ENCODE results near the gene DHRS12.
A peak's percentile ranks its signal among the peaks of the same experiment; 100 is the strongest.

The DHRS12 gene, protein sequence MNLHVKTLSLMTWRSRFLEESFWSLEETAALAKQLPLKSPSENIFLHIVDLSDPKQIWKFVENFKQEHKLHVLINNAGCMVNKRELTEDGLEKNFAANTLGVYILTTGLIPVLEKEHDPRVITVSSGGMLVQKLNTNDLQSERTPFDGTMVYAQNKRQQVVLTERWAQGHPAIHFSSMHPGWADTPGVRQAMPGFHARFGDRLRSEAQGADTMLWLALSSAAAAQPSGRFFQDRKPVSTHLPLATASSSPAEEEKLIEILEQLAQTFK

DNA sequence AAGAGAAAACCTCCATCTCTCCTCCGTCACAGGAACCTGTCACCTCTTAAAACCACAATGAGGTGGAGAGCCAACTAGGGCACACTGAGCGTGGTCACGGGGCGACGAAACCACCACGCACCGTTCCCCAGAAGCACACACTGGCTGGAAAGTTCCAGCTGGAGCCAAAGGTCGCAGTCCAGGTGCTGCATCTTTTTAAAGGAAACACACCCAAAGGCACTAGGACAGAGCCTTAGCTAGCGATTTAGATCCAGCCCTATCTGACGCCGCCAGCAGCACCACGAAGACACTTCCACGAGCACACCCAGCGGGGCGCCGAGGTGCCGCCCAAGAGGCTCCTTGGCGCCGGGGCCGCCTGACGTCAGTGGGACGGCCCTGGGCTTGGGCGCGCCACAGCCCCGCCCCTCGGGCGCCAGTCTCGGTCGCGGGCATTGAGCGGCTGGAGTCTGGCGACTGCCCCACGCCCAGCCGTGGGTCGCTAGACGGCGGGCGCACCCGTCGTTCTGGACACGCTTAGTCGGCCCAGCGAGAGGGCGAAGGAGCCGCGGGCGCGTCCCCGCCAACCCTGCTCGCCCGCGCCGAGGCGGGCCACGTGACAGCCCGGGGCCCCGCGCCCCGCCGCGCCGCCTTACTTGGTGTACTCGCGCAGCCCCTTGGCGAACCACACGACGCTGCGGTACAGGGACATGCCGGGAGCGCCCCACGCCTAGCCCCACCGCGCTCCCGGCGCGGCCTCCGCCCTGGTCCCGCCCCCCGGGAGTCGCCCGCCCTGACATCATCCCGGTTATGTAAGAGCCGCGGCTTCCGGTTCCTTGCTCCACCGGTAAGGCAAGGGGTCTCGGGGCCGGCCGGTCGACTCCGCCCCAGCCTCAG lies at the start of gene DHRS12:
TSS of gene DHRS12 (minus strand) at position 742 of the 873 bp plus-strand sequence. CDS start 4,504 bp downstream, outside the sequence.
- peak; percentile 94 for DNase-seq

DNA sequence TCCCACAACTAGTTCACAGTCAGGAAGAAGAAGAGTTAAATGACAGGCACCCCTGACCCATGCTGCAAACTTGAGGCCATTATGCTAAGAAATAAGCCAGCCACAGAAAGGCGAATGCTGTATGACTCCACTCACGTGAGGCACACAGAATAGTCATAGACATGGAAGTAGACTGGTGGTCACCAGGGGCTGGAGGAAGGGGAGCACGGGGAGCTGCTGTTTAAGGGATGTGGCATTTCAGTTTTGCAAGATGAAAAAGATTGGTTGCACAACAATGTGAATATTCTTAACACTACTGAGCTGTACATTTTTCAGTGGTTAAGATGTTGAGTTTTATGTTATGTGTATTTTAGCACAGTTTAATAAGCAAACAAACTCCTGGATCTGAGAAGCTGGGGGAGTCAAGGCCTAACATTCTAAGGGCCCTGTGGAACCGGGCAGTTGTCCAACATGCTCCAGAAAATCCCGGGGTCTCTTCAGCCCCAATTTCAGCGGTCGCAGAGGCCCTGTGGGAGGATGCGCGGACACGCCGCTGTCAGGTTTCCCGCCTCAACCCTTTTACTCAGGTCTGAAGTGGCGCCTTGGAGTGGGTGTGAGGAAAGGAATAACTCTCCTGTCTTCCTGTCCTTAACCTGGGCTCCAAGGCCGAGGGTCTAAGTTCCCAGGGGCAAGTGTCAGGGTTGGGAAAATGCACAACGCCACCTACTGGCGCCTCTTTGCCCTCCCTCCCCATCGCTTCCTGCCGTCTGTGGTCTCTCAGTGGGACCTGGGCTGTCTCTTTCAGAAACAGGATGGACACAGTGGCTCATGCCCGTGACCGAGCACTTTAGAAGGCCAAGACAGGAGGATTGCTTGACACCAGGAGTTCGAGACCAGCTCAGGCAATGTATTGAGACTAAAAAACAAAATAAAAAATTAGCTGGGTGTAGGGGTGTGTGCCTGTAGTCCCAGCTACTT lies 45.5 kb upstream of the DHRS12 start:
- DNase-seq: peak; percentile 23

DNA sequence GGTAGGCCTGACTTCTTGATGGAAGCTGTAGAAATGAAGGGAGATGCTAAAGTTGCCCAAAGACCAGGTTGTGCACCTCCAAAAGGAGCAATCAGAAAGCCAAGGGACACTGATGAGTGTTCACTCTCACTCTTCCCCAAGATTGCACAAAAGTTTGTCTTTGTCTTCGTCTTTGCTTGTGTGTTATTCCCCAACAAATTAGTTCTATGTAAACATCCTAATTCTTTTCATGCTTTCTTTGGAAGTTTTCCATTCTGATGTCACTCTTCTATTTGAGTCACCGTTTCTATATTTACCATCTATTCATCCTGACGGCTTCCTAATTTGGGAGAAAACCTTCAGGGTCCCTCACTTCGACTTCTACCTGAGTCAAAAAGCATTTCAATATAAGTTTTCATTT lies 44.7 kb upstream of the DHRS12 start:
- no peak for DNase-seq

DNA sequence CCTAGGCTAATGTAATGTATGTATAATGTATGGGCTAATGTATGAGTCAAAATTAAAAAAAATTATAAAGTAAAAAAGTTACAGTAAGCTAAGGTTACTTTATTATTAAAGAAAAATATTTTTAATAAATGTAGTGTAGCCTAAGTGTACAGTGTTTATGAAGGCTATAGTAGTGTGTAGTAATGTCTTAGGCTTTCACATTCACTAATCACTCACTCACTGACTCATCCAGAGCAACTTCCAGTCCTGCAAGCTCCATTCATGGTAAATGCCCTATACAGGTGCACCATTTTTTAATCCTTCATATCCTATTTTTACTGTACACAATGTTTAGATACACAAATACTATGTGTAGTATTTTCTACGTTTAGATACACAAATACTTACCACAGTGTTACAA lies 42.8 kb upstream of the DHRS12 start:
- DNase-seq: no peak

DNA sequence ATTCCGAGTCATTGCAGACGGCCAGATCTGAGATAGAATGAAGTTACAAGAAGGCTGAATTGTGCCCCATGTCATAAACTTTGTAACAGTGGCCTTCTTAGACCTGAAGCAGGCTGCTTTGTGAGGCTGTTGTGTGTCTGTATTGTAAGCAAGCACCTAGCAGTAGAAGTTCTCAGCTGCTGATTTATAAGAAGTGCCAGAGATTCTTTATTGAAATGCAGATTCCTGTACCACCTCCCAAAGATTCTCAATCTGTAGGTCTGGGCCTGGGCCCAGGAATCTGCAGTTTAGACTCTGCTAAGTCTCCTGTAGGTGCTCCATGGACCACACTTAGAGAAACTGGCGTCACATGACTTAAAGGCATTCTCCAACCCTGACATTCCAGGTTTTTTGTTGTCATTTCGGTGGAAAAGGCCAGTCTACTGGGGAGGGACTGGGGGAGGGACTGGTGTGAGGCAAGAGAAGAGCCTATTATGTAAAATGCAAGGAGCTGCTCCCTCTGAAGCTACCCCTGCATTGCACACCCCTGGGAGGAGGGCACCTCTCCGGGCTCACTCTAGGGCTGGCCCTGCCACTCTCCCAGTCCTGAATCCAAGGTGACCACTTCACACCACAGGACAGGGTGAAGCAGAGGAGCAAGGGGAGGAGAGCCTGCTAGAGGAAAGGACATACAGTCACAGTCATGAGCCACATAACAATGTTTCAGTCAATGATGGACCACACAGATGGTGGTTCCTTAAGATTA lies 41.8 kb upstream of the DHRS12 start:
- DNase-seq: no peak

DNA sequence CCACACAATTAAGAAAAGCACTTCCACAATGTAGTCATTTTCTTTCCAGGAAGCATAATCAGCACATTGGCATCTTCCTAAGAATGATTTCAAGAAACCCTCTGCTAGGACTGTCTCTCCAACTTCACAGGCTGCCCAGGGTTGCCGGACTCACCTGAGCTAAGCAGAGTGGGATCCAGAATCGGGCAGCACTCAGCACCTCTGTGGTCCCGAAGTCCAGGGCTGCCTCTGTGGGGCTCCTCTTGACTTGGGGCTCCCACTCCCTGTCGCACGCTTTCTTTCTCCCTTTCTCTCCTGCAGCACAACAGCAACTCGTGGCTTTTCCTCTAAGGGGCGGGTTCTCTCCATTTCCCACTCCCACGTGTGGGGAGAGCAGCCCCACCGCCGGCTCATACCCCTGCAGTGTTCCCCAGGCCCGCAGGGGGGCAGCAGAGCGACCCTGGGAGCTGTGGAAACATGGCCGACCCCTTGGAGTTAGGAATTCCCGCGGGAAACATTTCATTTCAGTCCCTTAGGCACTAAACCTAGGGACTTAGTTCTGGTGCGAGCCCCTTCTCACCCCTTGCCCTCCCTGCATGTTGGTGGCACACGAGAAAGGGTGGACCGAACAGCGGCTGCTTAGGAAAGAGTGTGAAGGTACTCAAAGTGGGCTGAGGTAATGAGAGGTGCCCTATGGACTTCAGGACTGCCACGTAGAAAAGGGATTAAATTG lies 41.1 kb upstream of the DHRS12 start, which contains the start of gene TMEM272:
TSS of gene TMEM272 (minus strand) at position 316 of the 712 bp plus-strand sequence. CDS start 6,647 bp downstream, outside the sequence.
- DNase-seq: peak; percentile 55

DNA sequence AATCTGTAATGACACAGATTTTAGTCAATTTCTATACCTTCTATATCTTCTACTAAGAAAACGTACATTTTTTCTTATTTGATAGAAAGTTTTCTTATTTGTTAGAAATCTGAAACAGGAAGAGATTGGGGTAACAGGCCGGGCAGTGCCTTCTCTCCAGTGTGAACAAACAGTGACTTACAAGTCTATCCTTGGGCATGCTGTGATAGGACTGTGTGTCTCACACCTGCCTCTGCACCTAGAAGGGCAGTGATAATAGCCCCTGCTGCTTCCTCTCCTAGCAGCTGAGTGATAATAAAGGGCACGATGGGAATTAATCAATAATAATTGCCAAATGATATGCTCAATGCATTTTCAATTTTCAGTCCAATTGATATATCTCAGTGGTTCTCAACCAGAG lies 39.6 kb upstream of the DHRS12 start:
- no peak for DNase-seq

DNA sequence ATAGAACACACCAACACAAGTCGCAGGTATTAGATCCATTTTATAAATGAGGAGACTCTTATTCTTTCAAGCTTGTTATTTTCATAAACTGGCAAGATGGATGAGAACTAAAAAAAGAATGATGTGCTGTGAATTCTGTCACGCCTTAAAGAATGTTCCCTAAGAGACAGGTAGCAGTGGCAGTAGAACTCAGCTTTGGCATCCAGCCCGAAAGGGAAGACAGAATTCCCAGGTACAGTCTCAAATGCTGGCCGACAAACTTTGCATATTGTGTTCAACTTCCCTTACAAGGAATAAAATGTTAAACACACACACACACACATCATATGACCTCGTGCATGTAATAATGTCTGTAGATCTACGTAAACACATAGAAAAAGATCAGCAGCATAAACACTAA lies 37.8 kb upstream of the DHRS12 start:
- DNase-seq: no peak

DNA sequence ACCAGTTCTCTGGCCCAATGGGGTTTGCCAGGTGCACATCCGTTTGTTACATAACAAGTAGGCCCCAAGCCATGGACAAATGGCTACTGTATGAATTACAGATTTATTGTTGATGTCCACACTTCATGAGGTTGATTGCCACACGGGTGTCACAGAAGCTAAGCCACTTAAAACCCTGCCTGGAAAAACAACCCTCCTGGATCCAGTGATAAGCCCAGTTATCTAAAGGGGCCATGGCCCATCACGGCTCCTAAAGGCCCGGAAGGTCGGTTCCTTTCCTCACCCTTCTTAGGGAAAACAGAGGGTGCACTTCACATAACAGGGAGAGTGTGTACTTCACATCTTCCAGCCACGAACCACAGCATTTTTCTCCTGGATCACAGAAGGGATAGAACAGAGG lies 37.0 kb upstream of the DHRS12 start:
- no peak for DNase-seq

DNA sequence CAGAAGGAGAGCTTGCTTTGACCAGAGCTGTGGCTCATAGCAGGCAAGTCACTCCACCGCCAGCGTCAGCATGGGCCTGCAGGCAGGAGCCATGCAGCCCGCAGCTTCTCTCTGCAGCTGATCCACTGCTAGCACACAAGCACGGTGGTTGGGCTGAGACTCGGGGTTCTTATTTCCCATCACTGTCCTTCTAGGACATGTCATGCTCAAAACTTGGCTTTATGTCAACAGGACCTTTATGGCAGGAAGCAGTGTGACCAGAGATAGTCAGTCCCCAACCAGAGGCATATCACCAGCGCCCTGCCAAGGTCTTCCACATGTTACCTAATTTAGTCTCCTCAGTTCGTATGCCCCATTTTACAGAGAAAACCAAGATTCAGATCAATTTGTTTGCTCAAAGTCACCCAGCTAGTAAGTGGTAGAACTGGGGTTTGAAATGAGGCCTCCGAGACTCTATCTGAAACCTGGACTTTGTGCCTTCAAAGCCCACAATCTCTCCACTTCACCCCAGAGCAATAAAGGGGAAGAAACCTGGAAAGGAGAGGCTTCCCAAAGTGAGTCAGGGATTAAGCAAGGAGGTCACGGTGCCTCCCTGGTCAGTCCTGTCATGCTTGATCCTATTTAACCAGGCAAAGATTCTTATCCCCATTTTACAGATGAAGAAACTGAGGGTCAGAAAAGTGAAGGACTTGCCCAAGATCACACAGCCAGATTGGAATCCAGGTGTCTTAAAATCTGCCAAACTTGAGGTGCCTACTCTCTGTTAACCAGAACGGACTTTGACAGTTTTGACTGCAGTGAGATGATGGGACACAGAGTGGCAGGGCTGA lies 36.0 kb upstream of the DHRS12 start:
- no peak for DNase-seq

DNA sequence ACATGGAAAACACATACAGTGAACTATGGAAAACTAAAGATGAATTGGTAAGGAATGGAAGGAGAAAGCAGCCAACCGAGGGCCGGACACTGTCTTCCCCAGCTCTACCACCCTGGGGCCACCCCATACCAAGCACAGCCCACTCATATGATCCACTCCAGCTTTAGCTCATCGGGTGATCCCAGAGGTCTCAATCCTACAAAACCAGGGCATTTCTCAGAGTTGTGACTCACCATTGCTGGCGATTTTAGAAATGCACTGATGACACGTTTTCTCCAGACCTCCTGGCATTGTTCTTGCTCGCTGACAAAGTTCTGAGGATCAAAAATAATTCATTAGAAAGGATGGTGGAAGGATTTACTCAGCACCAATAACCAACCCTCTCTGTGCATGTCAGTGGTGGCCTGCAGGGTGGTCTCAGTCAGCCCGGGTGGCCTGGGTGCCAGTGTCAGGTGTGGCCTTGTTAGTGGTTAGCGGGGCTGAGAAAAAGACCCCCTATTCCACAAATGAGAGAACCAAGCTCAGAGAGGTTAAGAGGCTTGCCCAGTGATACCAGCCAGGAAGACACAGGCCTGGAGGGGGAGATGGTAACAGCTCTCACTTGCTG lies 34.4 kb upstream of the DHRS12 start:
- no peak for DNase-seq

DNA sequence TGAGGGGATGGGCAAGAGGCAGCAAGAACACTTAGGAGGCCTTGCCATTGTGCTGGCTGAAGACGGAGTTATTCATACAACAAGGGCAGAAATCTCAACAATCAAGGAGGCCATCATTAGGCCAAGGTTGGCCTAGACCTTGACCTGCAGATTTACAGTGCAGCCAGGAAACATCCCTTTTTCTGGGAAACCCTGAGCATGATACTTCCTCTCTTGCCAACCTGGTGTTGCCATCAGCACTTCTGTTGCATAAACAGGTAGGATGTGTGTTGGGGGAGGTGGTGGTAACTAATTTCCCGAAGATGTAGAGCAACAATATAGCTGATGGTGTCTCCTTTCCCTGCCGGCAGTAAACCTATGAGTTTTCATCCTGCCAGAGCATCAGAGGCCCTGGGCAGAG lies 33.1 kb upstream of the DHRS12 start:
- DNase-seq: no peak

DNA sequence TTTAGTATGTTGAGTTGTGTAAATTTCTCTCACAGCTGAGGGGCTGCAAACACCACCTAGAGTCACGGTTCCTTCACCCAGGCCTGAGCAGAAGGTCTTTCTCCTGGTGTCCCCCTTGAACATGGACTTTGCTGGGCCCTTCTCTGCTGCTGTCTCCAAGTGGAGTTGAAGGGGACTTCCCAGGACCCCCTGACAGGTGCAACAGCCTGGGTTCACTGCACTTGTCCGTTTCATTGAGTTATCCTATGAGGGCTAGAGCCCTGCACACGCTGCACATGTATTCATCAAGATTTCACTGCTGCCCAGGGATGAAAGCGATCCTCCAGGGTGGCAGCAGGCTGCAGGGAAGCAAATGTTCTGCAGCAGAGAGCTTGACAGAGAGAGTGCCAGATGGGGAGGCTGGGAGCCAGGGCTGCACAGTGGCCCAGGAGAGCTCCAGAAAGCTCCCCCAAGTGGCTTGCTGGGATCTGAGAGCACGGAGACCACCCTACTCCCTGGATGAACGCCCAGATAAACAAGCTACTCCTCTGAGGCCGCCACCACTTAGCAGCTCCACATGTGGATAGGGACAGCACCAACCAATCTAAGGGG lies 30.7 kb upstream of the DHRS12 start:
- no peak for DNase-seq

DNA sequence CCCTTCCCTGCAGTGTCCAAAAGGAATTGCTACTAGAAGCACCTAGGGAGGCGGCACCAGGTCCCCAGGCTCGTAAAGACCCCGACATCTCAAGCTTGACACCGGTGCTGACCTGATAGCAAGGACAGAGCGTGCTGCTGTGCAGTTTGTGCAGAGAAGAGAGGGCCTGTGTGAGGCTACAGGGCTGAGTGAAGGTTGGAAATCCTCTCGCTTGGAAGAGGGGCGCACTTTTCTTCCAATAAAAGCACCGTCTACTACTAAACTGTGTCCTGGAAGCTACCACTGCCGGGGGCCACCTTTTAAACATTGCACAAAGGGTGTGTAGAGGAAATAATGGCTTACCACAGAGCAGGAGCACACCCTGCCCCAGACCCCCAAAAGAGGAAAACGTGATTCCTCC lies 30.0 kb upstream of the DHRS12 start:
- DNase-seq: no peak

DNA sequence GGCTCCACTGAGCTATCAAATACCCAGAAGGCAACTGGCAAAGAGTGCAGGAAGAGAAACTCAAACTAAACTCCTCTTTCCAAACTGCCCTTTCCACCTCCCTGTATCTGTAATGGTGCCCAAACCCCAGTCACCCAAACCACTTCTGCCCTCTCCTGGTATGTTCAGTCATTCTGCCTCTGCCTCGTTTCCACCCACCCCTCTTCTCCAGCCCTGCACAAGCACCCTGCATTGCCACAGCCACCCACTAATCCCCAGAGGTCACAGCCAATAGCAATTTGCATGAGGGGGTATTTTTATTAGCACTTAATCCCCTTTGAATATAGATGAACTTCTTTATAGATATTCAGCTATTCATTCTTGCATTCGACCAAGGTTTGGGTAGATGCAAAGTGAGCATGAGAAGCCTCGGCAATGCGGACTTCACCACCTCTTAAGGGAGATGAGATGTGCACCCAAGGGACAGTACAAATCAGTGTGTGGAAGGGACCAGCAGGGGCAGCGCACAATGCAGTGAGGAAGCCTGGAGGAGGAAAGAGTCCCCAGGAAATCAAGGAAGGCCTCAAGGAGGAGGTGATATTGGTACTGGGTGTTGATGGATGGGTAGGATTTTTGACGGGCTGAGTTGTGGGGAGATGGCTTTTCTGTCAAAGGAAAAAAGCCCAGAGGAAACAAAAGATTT lies 28.6 kb upstream of the DHRS12 start:
- DNase-seq: peak; percentile 81

DNA sequence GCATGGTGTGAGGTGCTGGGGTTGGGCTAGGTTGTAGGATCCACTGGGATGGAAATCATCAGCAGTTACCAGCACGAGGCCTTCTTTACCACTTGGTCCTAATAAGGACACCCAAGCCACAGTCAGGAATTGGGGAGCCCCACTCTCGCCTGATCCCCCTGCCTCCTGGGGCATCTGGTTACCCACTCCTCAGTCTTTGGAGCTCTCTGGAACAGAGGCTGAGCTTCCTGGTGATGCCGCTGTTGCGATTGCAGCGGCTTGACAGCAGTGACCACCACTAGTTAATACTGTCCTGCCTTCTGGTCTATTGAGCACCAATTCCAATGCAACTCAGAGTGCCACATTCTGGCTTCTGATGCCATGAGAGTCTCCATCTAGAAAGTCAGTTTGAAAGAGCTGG lies 27.6 kb upstream of the DHRS12 start:
- no peak for DNase-seq

DNA sequence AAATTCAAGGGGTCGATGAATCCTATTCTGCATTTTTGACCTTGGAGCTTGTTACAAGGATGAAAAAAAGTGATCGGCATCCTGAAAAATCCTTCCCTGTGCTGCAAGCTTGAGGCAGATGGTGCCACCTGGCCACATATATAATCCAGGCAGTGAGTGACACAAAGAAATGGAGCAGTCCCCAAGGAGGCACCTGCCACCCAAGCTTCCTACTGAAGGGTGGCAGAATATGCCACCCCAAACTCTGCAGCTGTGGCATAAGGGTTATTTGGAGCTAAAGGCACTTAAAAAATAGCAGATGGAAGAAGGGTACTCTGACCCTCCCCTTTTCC lies 25.6 kb upstream of the DHRS12 start:
- no peak for DNase-seq

DNA sequence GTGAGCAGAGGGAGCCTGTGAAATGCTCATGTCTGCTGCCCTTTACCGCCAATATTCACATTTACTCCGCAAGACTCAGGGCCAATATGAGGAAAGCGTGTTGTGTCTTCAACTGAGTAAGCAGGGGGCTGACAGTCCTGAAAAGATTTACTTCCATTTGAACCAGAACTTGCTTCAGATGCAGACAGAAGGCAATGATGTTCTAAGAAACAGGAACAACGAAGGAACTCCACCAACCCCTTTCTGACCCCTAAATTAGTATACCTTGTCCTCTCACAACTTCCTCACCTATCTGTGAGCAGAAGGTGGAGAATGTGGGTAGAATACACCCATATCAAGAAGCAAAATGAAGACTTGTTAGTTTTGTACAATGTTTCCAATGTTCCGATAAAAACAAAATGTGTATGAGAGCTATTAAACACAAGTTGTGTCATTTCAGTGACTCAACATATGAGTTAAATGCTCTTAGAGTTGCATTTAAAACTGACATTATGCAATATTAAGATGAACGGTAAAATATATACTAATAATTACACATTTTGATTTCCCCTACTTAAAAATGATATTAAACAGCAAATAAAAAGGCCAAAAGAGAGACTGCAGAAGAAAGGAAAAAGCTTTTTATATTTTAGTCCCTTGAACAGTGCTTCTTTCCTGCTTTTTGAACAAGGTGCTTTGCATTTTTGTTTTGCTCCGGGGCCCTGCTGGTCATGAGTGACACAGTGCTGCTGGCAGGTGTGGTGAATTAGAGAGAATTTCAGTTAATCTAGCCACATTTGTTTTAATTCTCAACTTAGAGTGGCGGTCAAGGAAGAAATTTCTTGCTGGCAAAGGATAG lies 25.0 kb upstream of the DHRS12 start:
- no peak for DNase-seq
